Activated CD4-positive, alpha-beta T cell treated with anti-CD3 and anti-CD28 coated beads for 24 hours (primary cell): Measurements from ENCODE around the gene PHLDA1.
"Not testable (repeated sequence)": the region's sequence is repeated elsewhere in the genome, so short reads cannot be mapped to it uniquely, and the experiment has no call there.

Experiments
- DNase-seq, 2 donors: peaks; one replicate each; pipeline ENCODE4 v3.0.0-alpha.2; 2020; ENCODE audit warnings: low read depth in 2 of 2

Gene PHLDA1

GRCh38 chr12:76018672-76019071 is 12.9 kb downstream of the PHLDA1 start:
- DNase-seq: no peak

GRCh38 chr12:76018111-76018510 is 13.5 kb downstream of the PHLDA1 start:
- no peak for DNase-seq

- no peak for DNase-seq
Measured at GRCh38 chr12:76014007-76014406, 17.6 kb downstream of the PHLDA1 start.

GRCh38 chr12:76013603-76014002 is 18.0 kb downstream of the PHLDA1 start:
- no peak for DNase-seq

- no peak for DNase-seq
Measured at GRCh38 chr12:76012644-76013043, 18.9 kb downstream of the PHLDA1 start.

GRCh38 chr12:76010732-76011458 is 20.7 kb downstream of the PHLDA1 start:
- DNase-seq: no peak

GRCh38 chr12:76008428-76008827 is 23.1 kb downstream of the PHLDA1 start:
- no peak for DNase-seq

- no peak for DNase-seq
Measured at GRCh38 chr12:76007640-76008039, 23.9 kb downstream of the PHLDA1 start.

- DNase-seq: no peak
Measured at GRCh38 chr12:76006028-76006925, 25.3 kb downstream of the PHLDA1 start.

GRCh38 chr12:76003355-76003638 is 28.3 kb downstream of the PHLDA1 start:
- DNase-seq: no peak

GRCh38 chr12:76002598-76003354 is 28.8 kb downstream of the PHLDA1 start:
- DNase-seq: no peak

GRCh38 chr12:75998292-75999063 is 33.1 kb downstream of the PHLDA1 start:
- no peak for DNase-seq

- DNase-seq: no peak
Measured at GRCh38 chr12:75997658-75998057, 33.9 kb downstream of the PHLDA1 start.

- no peak for DNase-seq
Measured at GRCh38 chr12:75996861-75997447, 34.6 kb downstream of the PHLDA1 start.

GRCh38 chr12:75995691-75996090 is 35.9 kb downstream of the PHLDA1 start:
- DNase-seq: no peak

- no peak for DNase-seq
Measured at GRCh38 chr12:75994069-75994740, 37.4 kb downstream of the PHLDA1 start.

- DNase-seq: no peak
Measured at GRCh38 chr12:75991753-75992152, 39.8 kb downstream of the PHLDA1 start.

GRCh38 chr12:75990189-75990912 is 41.2 kb downstream of the PHLDA1 start:
- no peak for DNase-seq

GRCh38 chr12:75987709-75988108 is 43.9 kb downstream of the PHLDA1 start:
- not testable (repeated sequence) for DNase-seq
